ENCODE measurements around the gene PLPP3.

- no peak for TF ChIP-seq CTCF (IDR thresholded peaks at IDR 0.05; ENCODE audit: control extremely low read depth in 1 of 3, insufficient read depth in 1 of 3, low read depth in 1 of 3, low read length in 3 of 3)
- TF ChIP-seq EZH2 (IDR thresholded peaks at IDR 0.05; ENCODE audit: low read depth, low read length, severe bottlenecking): no peak
- no peak for TF ChIP-seq CHD2 (IDR thresholded peaks at IDR 0.05; ENCODE audit: low read length)
- TF ChIP-seq POLR2A (IDR thresholded peaks at IDR 0.05; ENCODE audit: control extremely low read depth in 1 of 2, low read depth in 2 of 2, low read length in 2 of 2): no peak
- no peak for TF ChIP-seq ATF3 (IDR thresholded peaks at IDR 0.05; ENCODE audit: insufficient read depth, low read depth, low read length)
- TF ChIP-seq SP2 (IDR thresholded peaks at IDR 0.05; ENCODE audit: low read length): no peak
- no peak for TF ChIP-seq TAF1 (IDR thresholded peaks at IDR 0.05; ENCODE audit: low read depth, low read length)
- TF ChIP-seq CREB1 (IDR thresholded peaks at IDR 0.05): no peak
- TF ChIP-seq POLR2AphosphoS5 (IDR thresholded peaks at IDR 0.05; ENCODE audit: low read depth, low read length): no peak
- no peak for TF ChIP-seq SIN3A (conservative IDR thresholded peaks at IDR 0.05 in 1 of 2, IDR thresholded peaks at IDR 0.05 in 1 of 2; ENCODE audit: low read depth in 1 of 2, low read length in 2 of 2)
- TF ChIP-seq POU5F1 (IDR thresholded peaks at IDR 0.05; ENCODE audit: low read depth, low read length): no peak
These were observed 45.7 kb downstream of the PLPP3 start for GRCh38 chr1:56533621-56534020.

Data from H1 (cell line).